ENCODE results near the gene ACAN.

ACAN gene

DNA sequence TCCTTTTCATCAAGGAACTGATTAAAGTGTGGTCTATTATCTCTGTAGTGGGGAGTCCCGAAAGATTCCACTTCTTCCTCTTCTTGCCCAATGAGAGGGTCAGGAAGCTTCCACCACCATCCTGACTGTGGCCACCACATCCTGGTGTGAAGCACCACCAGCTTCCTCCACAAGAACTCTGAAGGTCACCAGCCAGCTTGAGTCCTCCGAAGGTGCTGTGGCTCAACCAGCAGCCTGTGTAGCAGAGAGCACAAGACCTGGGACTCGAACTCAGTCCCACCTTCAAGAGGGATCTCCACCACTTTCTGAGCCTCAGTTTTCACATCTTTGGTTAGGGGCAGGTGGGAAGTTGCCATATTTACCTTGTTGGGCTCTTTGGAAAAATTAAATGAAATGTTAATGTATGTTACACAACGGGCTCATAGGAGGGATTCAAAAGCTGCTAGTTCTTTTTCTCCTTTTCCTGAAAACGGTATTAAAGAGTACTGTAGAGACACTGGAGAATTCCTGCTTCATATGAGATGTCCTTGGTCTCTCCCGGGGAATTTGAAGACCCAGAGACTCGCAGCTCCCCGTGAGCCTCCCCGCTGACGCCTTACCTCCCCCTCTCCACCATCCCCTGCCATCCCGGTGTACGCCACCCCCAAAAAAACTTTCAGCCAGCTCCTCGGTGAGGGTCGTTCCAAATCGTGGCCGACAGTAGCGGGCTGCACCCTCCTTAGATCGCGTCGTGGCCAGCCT is 816 bp upstream of the ACAN start:
- no peak for DNase-seq

DNA sequence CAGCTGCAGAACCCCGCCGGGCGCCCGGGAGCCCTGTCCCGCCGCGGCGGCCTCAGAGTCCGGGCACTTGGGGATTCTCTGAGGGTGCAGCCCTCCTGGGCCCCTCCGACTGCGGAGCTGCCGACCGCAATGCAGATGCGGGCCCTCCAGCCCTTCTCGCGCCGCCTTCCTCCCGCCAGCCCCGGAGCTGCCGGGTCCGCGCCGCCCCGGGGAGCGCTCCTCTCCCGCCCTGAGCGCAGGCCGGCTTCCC is 320 bp upstream of the ACAN start:
- DNase-seq, result no peak

DNA sequence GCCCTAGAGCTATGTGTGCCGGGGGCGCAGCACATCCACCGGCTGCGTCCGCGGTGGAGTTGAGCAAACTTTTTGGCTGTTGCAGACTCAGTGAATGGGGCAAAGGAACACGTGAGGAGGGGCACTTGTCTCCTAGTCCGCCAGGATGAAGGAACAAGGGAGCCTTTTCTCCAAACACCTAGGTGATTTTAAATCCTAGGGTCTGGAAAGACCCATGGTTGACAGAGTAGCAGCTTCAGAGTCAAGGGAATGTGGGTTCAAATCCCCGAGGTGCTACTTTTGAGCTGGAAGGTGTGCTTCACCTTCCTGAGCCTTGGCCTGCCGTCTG is 648 bp downstream of the ACAN start:
- DNase-seq, result no peak

DNA sequence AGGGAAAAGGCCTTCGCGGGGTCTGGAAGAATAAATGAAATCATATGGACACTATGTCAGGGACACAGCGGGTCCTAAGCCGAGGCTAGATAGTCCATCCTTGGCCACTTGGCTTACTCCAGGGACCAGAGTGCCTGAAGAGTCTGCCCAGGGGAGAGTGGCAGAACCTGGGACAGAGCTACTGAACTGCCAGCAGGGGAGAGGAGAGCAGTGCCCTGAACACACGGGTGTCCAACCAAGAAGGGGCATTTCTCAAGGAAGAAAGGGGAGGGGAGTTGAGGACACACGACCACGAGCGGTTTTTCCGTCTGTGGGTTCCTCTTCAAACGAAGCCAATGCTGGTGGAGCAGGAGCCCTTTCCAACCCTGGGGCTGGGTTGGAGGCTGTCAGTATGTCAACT is 1.0 kb downstream of the ACAN start:
- no peak for DNase-seq

DNA sequence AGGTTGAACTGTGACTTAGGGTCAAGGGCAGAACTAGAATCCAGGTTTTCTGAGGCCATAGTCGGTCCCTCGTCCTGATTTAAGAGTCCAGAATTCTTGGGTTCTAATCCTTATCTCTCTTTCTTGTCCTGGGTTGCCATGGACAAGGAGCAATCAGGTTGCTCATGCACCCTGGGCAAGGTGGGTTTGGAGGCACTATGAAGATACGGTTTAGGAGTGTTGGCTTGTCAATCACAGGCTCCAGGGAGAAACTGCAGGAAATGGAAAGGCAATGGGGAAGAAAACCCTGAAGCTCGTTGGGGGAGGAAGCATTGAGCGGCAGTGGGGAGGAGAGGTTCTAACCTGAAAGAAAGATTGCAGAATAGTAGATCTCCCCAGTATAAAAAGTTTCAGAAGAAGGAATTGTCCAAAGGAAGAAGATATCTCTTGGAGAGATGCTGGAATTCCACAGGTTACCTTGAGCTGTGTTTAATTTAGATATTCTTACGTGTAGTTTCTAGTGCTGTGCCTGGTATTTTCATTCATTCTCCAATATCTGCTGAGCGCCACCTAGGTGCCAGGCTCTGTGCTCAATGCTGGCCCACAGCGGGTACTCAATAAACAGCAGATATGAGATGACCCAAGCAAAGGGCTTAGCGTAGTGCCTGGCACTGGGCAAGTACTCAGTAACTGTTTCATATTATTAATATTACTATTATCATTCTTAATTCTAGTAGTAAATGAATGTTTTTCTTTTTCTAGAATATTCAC is 2.0 kb downstream of the ACAN start:
- DNase-seq, result no peak

DNA sequence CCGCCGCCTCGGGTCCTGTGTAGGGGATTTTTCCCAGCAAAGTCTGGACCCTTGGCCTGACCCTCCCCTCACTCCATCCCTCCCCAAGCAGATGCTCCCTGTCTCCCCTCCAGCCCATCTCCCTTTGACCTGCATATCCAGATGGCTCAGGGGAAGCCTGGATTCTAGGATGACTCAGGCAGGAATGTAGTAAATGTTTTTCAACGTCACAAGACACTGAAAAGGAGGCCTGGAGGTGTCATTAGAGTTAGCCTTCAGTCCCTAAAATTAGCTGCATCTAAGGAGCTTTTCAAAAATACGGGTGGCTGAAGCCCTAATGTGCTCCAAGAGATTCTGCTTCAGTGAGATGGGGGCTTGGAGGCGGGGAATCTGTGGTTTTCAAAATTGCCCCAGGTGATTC is 7.2 kb downstream of the ACAN start:
- DNase-seq, result no peak

DNA sequence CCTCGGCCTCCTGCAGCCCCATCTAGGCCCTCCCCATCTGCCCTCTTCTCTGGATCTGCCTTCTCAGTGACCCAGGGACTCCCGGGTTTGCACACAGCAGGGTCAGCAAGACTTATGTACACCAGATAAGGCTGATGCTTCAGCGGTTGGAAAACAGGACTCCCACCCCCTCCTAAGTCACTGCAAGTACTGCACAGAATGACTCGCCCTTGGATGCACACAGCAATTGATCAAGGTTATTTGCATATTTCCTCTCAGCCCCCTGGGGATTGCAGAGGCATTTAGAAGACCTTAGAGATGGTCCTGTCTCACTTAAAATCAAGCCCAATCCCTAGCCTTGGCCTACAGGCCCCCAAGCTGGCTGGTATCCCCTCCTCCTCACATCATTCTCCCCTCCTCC is 8.9 kb downstream of the ACAN start:
- no peak for DNase-seq

DNA sequence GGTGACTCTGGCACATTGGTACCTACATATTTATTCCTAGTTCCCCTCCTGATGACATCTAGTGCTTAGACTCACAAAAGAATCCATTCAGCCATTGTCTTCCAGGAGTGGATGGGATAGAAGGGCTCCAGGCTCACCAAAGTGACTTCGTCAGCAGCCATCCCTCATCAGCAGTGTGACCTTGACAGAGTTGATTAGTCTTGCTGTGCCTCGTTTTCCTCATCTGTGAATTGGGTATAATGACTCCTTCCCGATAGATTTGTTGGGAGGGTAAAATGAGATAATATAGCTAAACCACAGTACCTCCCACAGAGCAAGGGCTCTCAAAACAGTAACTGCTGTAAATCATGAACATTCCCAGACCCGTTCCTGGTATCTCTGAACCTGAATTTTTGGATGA is 10.7 kb downstream of the ACAN start:
- DNase-seq, result no peak

DNA sequence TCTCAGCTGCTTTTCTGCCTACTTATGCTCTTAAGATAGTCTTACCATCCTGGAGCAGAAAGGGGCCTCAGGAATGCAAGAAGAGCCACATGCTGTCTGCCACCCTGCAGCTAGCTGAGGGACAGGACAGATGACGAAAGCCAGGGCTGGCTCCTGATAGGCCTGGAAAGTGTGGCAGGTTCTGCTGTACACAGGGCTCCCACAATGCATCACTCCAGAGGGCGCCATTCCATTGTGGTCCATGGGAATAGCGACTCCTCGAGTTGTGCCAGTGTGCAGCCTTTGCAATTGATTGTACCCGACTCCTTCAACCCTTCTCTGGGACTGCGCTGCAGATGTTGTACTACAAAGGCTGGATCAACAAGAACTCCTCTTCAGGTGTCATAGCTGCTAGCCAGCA is 11.2 kb downstream of the ACAN start:
- DNase-seq, result no peak

DNA sequence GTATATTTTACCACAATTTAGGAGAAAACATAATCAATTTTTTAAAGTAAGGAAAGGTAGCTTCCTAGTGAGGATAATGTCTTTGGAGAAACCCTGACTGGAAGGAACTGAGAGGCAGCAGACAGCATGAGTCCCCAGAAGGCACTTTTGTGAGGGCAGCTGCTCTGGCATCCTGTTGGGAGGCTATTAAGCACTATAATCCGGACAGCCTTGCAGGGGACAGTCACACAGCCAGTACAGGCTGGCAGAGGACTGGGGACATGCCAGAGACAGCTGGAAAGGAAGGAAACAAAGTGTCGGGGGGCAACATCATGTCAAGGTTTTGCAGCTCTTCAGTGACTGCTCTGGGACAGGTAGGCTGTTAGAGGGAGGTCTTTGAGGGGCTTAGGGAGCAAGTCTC is 15.7 kb downstream of the ACAN start:
- DNase-seq, result no peak

DNA sequence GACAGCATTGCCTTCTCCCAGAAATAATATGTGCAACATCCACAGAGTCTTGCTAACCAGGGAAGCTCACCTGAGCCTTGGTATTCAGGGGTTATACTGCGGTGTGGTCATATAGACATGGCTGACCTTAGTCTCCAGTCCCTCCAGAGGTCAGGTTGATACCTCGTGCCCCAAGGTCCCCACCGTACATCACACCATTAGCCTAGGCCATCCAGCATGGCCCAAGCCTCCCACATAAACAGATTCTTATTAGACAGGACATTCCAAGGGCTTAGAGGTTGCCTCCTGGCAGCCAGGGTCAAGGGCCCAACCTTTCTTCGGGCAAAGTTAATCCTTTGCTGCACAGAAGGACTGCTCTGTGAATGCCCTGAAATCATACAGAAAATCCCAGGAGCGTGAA is 18.8 kb downstream of the ACAN start:
- DNase-seq, result no peak

DNA sequence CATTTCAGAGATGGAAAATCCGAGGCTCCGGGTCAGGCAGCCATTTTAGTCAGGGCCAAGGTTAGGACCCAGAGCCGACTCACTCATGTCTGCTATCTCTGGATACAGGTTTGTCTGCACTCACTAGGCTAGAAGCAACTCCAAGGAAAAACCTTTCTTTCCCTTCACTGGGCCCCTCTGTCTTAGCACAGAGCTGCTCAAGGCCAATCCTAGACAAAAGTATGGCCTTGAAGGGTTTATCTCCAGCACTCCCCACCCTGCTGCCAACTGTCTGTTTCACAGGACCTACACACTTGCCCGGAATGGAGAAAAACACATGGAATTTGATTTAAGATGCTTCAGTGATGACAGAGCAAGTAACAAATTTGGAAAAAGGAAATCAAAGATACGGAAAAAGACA is 25.6 kb downstream of the ACAN start:
- no peak for DNase-seq

DNA sequence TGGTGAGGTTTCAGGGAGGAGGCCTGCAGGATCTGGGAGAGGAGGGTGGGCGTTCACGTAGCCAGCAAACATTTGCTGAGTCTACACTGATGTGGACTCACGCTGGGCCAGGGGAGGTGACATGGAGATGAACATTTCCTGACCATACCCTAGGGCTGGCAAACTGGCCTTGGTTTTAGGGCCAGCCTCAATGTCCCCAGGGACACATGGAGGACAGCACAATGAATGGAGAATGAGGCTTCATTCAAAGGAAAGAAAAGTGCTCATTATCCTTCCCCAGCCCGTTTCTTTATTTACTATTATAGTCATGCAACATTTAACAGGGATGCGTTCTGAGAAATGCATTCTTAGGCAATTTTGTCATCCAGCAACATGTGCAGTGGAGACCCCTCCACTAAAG is 26.8 kb downstream of the ACAN start:
- DNase-seq, result no peak

DNA sequence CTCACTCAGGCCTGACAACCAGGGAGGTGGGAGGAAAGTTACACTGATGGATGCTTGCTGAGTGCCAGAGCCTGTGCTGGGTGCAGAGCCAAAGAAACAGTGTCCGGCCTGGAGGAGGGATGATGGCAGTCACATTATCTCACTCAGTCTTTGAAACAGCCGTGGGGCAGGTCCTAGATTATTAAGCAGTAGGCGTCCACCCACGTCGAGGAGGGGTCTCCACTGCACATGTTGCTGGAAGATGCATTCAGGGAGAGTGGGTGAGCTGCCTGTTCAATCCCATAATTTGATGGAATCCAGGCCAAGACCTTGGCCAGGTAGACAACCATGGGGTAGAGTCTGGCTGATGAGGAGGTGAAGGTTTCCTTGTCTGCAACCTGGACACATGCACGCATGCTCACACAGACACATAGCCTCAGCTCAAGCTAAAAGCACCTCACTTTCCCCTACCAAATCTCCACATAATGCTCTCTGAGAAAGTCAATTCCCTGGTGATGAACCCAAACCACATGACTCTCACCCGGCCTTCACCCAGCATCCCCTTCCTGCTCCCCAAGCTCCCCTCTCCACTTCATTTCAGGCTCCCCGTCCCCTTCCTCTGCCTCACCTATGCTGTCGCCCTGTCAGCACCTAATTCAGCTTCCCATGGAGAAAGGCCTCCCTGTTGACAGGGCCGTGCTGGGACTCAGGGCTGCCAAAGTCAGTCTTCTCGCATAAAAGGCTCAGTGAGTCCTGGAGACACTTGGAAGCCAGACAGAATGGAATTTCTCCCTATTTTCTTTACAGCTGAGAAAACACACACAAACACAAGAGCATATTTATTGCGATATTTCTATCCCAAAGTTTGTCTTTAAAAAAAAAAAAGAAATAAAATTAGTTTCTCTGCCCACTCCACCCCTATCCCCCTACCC is 29.8 kb downstream of the ACAN start:
- no peak for DNase-seq

DNA sequence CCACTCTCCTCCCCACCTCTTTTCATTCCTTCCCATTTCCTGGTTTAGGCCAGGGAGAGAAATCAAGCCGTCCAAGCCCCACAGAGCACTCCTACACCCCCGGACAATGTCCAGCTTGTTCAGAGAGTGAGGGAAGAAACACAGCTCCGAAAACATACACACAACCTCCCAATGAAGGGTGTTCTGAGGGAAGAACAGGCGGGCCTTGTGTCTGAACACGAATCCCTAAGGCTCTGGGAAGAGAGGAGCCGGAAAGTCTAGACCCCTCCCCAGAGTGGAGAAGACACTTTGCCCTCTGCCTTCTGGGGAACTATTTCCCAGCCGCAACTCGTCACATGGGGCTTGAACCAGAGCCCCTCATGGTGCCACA is 30.5 kb downstream of the ACAN start:
- DNase-seq, result no peak

DNA sequence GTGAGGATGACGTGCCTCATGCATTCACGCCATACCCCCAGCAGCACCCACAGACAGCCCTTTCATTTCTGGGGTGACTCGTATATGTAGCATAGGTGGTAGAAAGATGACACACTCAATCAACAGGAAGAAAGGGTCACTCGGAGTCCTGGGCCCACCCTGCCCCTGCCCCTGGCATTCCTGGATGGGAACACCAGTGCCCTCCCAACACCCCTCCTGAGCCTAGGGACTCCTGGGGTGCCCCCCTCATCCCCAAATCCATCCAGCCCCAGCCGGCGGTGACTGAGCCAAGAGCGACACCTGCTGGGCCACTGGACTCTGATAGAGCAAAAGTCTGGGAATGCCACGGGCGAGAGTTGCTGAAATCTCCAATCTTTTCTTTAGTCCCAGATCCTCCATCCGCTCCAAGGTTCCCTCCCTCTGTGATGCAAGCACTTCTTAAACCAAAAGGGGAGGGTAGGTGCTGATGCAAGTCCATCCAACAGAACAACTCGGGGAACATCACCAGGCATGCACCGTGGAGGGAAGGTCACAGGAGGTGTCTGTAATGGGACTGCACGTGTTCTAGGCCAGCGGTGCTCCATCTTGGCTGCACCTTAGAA is 31.1 kb downstream of the ACAN start:
- no peak for DNase-seq

DNA sequence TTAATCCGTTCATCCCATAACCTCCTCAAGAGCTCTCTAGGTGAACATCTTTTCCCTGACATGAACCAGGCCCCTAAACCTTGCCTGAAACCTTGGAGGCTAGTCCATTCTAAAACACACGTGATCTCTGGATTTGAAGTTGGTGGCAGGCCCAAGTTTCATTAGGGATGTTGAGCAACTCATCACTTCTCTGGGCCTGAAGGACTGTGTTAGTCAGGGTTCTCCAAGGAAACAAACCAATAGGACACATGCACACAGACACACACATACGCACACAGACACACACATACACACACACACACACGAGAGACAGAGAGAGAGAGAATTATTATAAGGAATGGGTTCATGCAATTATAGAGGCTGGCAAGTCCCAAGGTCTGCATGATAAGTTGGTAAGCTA is 31.9 kb downstream of the ACAN start:
- no peak for DNase-seq

DNA sequence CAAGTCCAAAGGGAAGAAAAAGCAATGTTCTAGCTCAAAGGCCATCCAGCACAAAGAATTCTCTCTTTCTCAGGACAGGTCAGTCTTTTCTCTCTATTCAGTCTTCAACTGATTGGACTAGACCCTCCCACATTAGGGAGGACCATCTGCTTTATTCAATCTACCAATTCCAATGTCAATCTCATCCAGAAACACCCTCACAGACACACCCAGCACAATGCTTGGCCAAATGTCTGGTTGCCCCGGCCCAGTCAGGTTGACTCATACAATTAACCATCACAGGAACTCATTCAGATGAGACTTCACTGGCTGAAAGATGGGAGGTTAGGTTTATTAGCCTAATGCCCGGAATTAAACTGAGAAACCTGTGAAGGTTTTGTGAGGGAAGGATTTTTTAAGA is 32.4 kb downstream of the ACAN start:
- no peak for DNase-seq

DNA sequence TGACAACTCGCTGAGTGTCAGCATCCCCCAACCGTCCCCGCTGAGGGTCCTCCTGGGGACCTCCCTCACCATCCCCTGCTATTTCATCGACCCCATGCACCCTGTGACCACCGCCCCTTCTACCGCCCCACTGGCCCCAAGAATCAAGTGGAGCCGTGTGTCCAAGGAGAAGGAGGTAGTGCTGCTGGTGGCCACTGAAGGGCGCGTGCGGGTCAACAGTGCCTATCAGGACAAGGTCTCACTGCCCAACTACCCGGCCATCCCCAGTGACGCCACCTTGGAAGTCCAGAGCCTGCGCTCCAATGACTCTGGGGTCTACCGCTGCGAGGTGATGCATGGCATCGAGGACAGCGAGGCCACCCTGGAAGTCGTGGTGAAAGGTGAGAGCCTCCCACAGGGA is 35.4 kb downstream of the ACAN start:
- DNase-seq, result no peak

DNA sequence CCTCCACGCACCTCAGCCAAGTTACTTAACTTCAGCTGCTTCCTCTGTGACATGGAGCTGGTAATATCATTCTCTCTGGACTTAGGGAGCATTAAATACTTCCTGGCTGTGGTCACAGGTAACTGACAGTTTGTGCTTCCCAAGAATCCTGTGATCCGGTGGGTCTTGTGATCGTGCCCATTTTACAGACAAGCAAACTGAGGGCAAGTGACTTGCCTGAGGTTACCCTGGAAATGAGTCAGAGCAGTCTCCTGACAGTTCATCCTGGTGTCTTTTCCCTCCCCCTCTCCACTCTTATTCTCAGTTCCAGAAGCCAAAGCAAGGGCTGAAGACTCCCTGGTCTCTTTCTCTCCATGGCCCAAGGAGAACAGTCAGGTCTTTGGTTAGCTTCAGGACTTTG is 35.9 kb downstream of the ACAN start:
- DNase-seq, result no peak

DNA sequence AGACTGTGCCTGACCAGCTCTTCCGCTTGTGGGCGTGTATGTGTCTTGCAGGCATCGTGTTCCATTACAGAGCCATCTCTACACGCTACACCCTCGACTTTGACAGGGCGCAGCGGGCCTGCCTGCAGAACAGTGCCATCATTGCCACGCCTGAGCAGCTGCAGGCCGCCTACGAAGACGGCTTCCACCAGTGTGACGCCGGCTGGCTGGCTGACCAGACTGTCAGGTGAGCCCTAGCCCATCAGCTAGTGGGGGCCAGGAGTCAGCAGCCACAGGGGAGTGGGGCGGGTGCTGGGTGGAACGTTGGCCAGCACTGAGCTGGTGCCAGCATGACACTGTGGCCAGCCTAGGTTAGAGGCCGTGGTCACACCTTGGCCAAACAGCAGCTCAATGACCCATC is 36.7 kb downstream of the ACAN start:
- DNase-seq, result no peak

DNA sequence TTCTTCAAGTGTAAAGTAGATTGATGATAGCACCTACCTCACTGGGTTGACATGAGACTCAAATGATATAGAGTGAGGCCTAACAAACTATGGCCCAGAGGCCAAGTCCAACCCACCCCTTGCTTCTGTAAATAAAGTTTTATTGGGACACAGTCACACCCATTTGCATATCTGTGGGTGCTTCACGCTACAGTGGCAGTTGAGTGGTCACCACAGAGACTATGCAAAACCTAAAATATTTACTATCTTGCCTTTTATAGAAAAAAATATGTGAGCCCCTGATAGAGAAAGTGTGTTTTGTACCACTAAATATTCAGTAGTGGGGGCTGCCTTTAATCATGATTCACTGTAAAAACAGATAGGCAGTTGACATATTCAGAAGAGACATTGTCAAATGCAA is 38.0 kb downstream of the ACAN start:
- DNase-seq, result no peak

DNA sequence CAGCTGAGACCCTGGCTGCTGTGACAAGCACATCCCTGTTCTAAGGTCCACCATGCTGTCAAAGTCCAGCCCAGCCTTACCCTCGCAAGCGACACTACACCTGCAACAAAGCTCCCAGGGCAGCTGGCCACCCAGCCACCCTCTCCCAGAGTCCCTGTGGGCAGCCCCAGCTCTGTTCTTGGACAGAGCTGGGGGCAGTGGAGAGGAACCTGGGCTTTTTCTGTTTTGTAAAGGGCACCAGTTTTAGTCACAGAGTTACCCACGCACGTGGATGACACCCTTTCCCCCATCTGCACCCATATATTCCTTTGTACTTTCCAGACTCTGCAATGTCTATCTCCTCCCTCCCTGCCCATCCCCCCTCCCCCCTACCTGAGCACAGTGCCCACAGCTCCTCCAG is 38.9 kb downstream of the ACAN start:
- no peak for DNase-seq

DNA sequence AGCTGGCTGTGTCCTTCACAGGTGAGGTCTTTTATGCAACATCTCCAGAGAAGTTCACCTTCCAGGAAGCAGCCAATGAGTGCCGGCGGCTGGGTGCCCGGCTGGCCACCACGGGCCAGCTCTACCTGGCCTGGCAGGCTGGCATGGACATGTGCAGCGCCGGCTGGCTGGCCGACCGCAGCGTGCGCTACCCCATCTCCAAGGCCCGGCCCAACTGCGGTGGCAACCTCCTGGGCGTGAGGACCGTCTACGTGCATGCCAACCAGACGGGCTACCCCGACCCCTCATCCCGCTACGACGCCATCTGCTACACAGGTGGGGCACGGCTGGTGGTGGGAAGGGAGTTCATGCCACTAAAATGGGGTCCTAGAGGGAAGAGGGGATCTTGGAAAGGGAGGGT is 40.1 kb downstream of the ACAN start:
- no peak for DNase-seq

All from GDM1 (cell line).